ENCODE data around the gene TNRC6A.
A peak's percentile ranks its signal among the peaks of the same experiment; 100 is the strongest.
"Not testable (repeated sequence)": the region's sequence is repeated elsewhere in the genome, so short reads cannot be mapped to it uniquely, and the experiment has no call there.

TNRC6A gene

DNA sequence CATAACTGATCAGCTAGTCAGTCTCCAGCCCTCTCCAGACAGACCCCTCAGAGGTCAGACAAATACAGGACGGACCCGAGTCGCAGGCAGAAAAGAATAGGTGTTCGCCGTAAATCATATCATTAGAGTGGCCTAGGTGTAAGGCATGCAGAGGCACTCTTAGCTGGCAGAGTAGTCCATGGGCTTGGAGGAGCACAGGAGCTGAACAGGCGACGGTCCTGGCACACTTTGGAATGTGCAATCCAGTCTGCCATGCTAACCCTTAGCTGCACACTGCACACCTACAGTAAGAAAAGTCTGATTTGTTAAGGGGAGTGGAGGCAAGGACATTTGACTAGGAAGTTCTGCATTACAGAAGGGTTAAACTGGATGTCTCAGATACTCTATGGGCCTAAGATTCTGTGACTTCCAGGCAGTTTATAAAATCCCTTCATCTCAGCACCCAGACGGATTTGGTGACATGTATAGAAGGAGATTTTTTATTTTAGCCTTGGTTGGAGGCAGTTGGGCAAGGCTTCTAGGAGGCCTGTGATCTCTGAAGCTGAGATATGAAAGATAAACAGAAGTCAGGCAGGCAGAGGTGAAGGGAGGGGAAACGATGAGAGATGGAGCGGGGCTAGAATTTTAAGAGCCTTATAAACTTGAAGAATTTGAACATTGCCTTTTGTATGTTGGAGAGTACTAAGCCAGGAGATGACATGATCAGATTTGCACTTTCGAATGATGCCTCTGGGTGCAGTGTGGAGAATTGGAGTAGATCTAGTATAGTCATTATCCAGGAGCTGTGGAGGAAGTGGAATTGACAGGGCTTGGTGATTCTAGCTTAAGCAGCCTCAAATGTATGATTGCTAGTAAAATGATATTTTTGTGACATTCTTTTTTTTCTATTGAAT, 81.7 kb downstream of the TNRC6A start:
- Histone ChIP-seq H3K9ac (ENCODE audit: low read length in 2 of 2) (no peak overlapping the region), H3K27ac (ENCODE audit: low read length) (no peak overlapping the region), H3K4me3 (ENCODE audit: low read length in 2 of 2) (no peak overlapping the region), H3K4me1 (ENCODE audit: control insufficient read depth, insufficient read depth, low read length) (no peaks in the 10 kb centered on the region), H3K9me3 (ENCODE audit: control insufficient read depth in 2 of 2, low read length in 2 of 2) (no peaks in the 10 kb centered on the region), H3K36me3 (ENCODE audit: control insufficient read depth in 2 of 2, insufficient read depth in 2 of 2, low read length in 2 of 2) (peaks cover 59 to 70% of the 10 kb centered on the region in 2 donors), H3K27me3 (ENCODE audit: control insufficient read depth in 1 of 2, insufficient read depth in 2 of 2, low read length in 2 of 2) (no peaks in the 10 kb centered on the region)

GRCh38 chr16:24812813-24813212, 83.4 kb downstream of the TNRC6A start:
- not testable (repeated sequence) for H3K4me3 ChIP-seq (ENCODE audit: low read length in 2 of 2); H3K27ac ChIP-seq (ENCODE audit: low read length); H3K9ac ChIP-seq (ENCODE audit: low read length in 2 of 2); H3K4me1 ChIP-seq (ENCODE audit: control insufficient read depth, insufficient read depth, low read length); H3K9me3 ChIP-seq (ENCODE audit: control insufficient read depth in 2 of 2, low read length in 2 of 2); H3K27me3 ChIP-seq (ENCODE audit: control insufficient read depth in 1 of 2, insufficient read depth in 2 of 2, low read length in 2 of 2)
- peaks cover 54 to 62% of the 10 kb centered on the region in 2 donors for H3K36me3 ChIP-seq (ENCODE audit: control insufficient read depth in 2 of 2, insufficient read depth in 2 of 2, low read length in 2 of 2)

DNA sequence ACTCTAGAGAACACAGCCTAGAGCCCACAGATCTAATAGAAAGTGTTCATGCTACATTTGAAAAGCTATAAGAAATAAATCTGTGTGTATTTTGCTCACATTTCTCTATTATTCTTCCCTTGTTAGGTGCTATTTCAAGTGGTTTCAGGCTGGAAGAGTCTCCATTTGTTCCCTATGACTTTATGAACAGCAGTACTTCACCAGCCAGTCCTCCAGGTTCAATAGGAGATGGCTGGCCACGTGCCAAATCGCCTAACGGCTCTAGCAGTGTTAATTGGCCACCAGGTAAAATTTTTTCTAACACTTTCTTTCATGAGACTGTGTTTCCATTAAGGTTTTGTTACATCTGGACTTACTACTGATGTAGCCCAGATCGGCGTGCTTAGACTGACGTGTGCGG, 85.6 kb downstream of the TNRC6A start:
- Histone ChIP-seq H3K9me3 (ENCODE audit: control insufficient read depth in 2 of 2, low read length in 2 of 2) (no peaks in the 10 kb centered on the region), H3K4me3 (ENCODE audit: low read length in 2 of 2) (no peak overlapping the region), H3K27ac (ENCODE audit: low read length) (no peak overlapping the region), H3K36me3 (ENCODE audit: control insufficient read depth in 2 of 2, insufficient read depth in 2 of 2, low read length in 2 of 2) (peaks cover 62 to 65% of the 10 kb centered on the region in 2 donors), H3K9ac (ENCODE audit: low read length in 2 of 2) (no peak overlapping the region), H3K27me3 (ENCODE audit: control insufficient read depth in 1 of 2, insufficient read depth in 2 of 2, low read length in 2 of 2) (no peaks in the 10 kb centered on the region), H3K4me1 (ENCODE audit: control insufficient read depth, insufficient read depth, low read length) (peaks cover 4% of the 10 kb centered on the region)

GRCh38 chr16:24816688-24817087, 87.2 kb downstream of the TNRC6A start:
- H3K4me1 ChIP-seq (ENCODE audit: control insufficient read depth, insufficient read depth, low read length) = peaks cover 4% of the 10 kb centered on the region
- H3K4me3 ChIP-seq (ENCODE audit: low read length in 2 of 2) = no peak overlapping the region
- H3K36me3 ChIP-seq (ENCODE audit: control insufficient read depth in 2 of 2, insufficient read depth in 2 of 2, low read length in 2 of 2) = peaks cover 67 to 71% of the 10 kb centered on the region in 2 donors
- no peaks in the 10 kb centered on the region for H3K27me3 ChIP-seq (ENCODE audit: control insufficient read depth in 1 of 2, insufficient read depth in 2 of 2, low read length in 2 of 2)
- H3K27ac ChIP-seq (ENCODE audit: low read length) = no peak overlapping the region
- H3K9me3 ChIP-seq (ENCODE audit: control insufficient read depth in 2 of 2, low read length in 2 of 2) = no peaks in the 10 kb centered on the region
- no peak overlapping the region for H3K9ac ChIP-seq (ENCODE audit: low read length in 2 of 2)

- H3K4me3 ChIP-seq (ENCODE audit: low read length in 2 of 2) = no peak overlapping the region
- H3K9ac ChIP-seq (ENCODE audit: low read length in 2 of 2) = no peak overlapping the region
- peak overlapping the region; percentile 24 for H3K27ac ChIP-seq (ENCODE audit: low read length)
- peaks cover 72% of the 10 kb centered on the region in 2 donors for H3K36me3 ChIP-seq (ENCODE audit: control insufficient read depth in 2 of 2, insufficient read depth in 2 of 2, low read length in 2 of 2)
- H3K9me3 ChIP-seq (ENCODE audit: control insufficient read depth in 2 of 2, low read length in 2 of 2) = no peaks in the 10 kb centered on the region
- H3K4me1 ChIP-seq (ENCODE audit: control insufficient read depth, insufficient read depth, low read length) = peaks cover 4% of the 10 kb centered on the region
- H3K27me3 ChIP-seq (ENCODE audit: control insufficient read depth in 1 of 2, insufficient read depth in 2 of 2, low read length in 2 of 2) = no peaks in the 10 kb centered on the region
Measured at GRCh38 chr16:24819462-24820040, 90.1 kb downstream of the TNRC6A start.

DNA sequence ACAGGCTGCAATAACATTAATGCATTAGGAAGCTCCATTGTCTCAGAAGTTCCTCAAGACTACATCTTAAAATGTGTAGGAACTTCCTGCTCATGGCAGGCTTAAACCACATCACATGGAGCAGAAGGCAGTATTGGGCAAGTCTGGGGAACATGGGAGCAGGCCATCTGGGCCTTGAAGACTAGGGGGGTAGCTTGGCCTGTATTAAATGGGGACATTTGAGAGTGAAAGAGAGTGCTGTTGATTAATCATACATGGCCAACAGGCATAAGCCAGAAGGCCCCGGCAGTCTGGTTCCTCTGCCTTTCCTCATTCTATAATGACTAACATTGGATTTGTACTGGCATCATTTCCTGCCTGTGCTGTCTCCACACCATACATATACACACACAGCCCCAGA, 91.1 kb downstream of the TNRC6A start:
- Histone ChIP-seq H3K9me3 (ENCODE audit: control insufficient read depth in 2 of 2, low read length in 2 of 2) (no peaks in the 10 kb centered on the region), H3K4me1 (ENCODE audit: control insufficient read depth, insufficient read depth, low read length) (peaks cover 4% of the 10 kb centered on the region), H3K27me3 (ENCODE audit: control insufficient read depth in 1 of 2, insufficient read depth in 2 of 2, low read length in 2 of 2) (no peaks in the 10 kb centered on the region), H3K4me3 (ENCODE audit: low read length in 2 of 2) (no peak overlapping the region), H3K9ac (ENCODE audit: low read length in 2 of 2) (no peak overlapping the region), H3K27ac (ENCODE audit: low read length) (no peak overlapping the region), H3K36me3 (ENCODE audit: control insufficient read depth in 2 of 2, insufficient read depth in 2 of 2, low read length in 2 of 2) (peaks cover 64% of the 10 kb centered on the region in 2 donors)

GRCh38 chr16:24821129-24821528, 91.7 kb downstream of the TNRC6A start:
- no peak overlapping the region for H3K9ac ChIP-seq (ENCODE audit: low read length in 2 of 2)

DNA sequence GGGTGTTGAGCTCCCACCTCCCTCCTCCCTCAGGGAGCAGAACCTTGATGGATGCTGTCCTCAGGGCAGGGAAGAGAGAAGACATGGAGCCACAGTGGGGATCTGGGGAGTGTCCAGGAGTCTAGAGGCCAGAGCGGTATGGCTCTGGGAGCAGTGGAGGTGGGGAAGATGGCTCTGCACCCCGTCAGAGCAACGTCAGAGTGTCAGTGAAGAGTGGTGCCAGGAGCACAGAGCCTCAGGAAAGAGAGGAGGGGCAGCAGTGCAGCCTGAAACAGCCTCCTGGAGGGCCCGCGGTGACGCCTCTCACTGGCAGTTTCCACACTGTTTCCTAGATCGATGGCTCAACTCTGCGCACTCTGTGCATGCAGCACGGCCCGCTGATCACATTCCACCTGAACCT, 93.1 kb downstream of the TNRC6A start:
- peaks cover 4% of the 10 kb centered on the region for H3K4me1 ChIP-seq (ENCODE audit: control insufficient read depth, insufficient read depth, low read length)
- no peaks in the 10 kb centered on the region for H3K9me3 ChIP-seq (ENCODE audit: control insufficient read depth in 2 of 2, low read length in 2 of 2)
- H3K36me3 ChIP-seq (ENCODE audit: control insufficient read depth in 2 of 2, insufficient read depth in 2 of 2, low read length in 2 of 2) = peaks cover 62 to 75% of the 10 kb centered on the region in 2 donors

More at GRCh38 chr16:24821129-24821528, 91.7 kb downstream of the TNRC6A start:
- Histone ChIP-seq H3K4me3 (ENCODE audit: low read length in 2 of 2) (no peak overlapping the region), H3K27ac (ENCODE audit: low read length) (no peak overlapping the region), H3K27me3 (ENCODE audit: control insufficient read depth in 1 of 2, insufficient read depth in 2 of 2, low read length in 2 of 2) (no peaks in the 10 kb centered on the region), H3K4me1 (ENCODE audit: control insufficient read depth, insufficient read depth, low read length) (peaks cover 4% of the 10 kb centered on the region), H3K9me3 (ENCODE audit: control insufficient read depth in 2 of 2, low read length in 2 of 2) (no peaks in the 10 kb centered on the region), H3K36me3 (ENCODE audit: control insufficient read depth in 2 of 2, insufficient read depth in 2 of 2, low read length in 2 of 2) (peaks cover 64 to 68% of the 10 kb centered on the region in 2 donors)

GRCh38 chr16:24822974-24823373, 93.5 kb downstream of the TNRC6A start:
- H3K9me3 ChIP-seq (ENCODE audit: control insufficient read depth in 2 of 2, low read length in 2 of 2) = no peaks in the 10 kb centered on the region
- H3K27ac ChIP-seq (ENCODE audit: low read length) = peak overlapping the region; percentile 24
- peaks cover 58 to 72% of the 10 kb centered on the region in 2 donors for H3K36me3 ChIP-seq (ENCODE audit: control insufficient read depth in 2 of 2, insufficient read depth in 2 of 2, low read length in 2 of 2)
- H3K27me3 ChIP-seq (ENCODE audit: control insufficient read depth in 1 of 2, insufficient read depth in 2 of 2, low read length in 2 of 2) = no peaks in the 10 kb centered on the region
- no peak overlapping the region for H3K9ac ChIP-seq (ENCODE audit: low read length in 2 of 2)
- peaks cover 4% of the 10 kb centered on the region for H3K4me1 ChIP-seq (ENCODE audit: control insufficient read depth, insufficient read depth, low read length)
- no peak overlapping the region for H3K4me3 ChIP-seq (ENCODE audit: low read length in 2 of 2)

More for the DNA sequence above, 93.1 kb downstream of the TNRC6A start:
- Histone ChIP-seq H3K27me3 (ENCODE audit: control insufficient read depth in 1 of 2, insufficient read depth in 2 of 2, low read length in 2 of 2) (no peaks in the 10 kb centered on the region), H3K4me3 (ENCODE audit: low read length in 2 of 2) (no peak overlapping the region), H3K9ac (ENCODE audit: low read length in 2 of 2) (no peak overlapping the region), H3K27ac (ENCODE audit: low read length) (peak overlapping the region; percentile 6)

GRCh38 chr16:24825696-24826095, 96.2 kb downstream of the TNRC6A start:
- Histone ChIP-seq H3K27ac (ENCODE audit: low read length) (no peak overlapping the region), H3K36me3 (ENCODE audit: control insufficient read depth in 2 of 2, insufficient read depth in 2 of 2, low read length in 2 of 2) (peaks cover 44 to 49% of the 10 kb centered on the region in 2 donors)

More at GRCh38 chr16:24825696-24826095, 96.2 kb downstream of the TNRC6A start:
- Histone ChIP-seq H3K27me3 (ENCODE audit: control insufficient read depth in 1 of 2, insufficient read depth in 2 of 2, low read length in 2 of 2) (no peaks in the 10 kb centered on the region), H3K4me3 (ENCODE audit: low read length in 2 of 2) (no peak overlapping the region), H3K4me1 (ENCODE audit: control insufficient read depth, insufficient read depth, low read length) (no peaks in the 10 kb centered on the region), H3K9ac (ENCODE audit: low read length in 2 of 2) (no peak overlapping the region), H3K9me3 (ENCODE audit: control insufficient read depth in 2 of 2, low read length in 2 of 2) (no peaks in the 10 kb centered on the region)

All from stomach smooth muscle (tissue), 2 donors.